GM19099 (cell line): ENCODE data around the gene CACNA1S.

ENCODE experiments used
- POLR2A ChIP-seq: IDR thresholded peaks from 3 replicates; pipeline ENCODE4 v1.6.1; 2011; ENCODE audit warnings: low read depth; ENCODE audit not compliant: insufficient read length; ENCODE audit errors: extremely low read depth

CACNA1S gene

DNA sequence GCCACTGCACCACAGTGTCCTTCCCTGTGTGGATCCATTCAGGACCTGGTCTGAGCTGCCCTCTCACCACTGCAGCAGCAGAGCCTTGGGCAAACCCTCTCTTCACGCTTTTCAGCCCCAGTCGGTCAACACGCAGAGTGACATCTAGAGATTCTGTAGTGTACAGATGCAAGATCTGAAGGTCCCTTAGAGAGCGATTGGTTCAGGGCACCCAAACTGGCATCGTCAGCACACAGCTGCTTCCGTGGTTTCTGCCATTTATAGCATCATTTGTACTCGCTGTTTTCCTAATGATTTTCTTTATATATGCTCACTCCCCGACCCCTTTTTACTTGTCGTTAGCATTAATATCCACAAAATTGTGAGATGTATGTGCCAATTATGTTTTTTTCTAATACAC is 16.2 kb upstream of the CACNA1S start:
- no peak for TF ChIP-seq POLR2A

DNA sequence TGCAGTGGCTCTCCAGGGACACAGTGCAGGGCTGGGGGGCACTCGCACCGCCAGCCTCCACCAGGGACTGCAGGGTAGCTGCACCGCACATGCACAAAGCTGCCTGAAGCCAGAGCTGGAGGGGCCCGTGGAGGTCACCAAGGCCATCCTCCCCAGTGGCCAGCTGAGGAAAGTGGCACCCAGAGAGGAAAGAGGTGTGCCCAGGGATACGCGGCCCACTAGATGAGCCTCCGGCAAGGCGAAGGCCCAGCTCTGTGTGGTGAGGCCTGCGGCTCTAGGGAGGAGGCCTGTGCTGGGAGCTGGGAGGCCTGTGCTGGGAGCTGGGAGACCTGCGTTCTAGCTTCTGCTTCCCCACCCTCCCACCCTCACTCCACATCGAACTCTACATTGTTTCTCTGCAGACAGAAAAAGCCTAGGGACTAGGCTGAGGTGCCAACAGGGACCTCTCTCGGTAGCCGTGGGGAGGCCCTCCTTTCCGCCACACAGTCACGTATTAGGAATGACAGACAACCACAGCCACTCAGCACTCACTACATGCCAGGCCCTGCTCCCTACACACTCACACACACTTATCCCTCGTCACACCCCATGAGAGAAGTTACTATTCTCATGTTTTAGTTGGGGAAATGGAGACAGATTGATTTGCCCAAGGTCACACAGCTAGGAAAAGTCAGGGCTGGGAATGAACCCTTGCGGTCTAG is 15.7 kb upstream of the CACNA1S start:
- no peak for TF ChIP-seq POLR2A

DNA sequence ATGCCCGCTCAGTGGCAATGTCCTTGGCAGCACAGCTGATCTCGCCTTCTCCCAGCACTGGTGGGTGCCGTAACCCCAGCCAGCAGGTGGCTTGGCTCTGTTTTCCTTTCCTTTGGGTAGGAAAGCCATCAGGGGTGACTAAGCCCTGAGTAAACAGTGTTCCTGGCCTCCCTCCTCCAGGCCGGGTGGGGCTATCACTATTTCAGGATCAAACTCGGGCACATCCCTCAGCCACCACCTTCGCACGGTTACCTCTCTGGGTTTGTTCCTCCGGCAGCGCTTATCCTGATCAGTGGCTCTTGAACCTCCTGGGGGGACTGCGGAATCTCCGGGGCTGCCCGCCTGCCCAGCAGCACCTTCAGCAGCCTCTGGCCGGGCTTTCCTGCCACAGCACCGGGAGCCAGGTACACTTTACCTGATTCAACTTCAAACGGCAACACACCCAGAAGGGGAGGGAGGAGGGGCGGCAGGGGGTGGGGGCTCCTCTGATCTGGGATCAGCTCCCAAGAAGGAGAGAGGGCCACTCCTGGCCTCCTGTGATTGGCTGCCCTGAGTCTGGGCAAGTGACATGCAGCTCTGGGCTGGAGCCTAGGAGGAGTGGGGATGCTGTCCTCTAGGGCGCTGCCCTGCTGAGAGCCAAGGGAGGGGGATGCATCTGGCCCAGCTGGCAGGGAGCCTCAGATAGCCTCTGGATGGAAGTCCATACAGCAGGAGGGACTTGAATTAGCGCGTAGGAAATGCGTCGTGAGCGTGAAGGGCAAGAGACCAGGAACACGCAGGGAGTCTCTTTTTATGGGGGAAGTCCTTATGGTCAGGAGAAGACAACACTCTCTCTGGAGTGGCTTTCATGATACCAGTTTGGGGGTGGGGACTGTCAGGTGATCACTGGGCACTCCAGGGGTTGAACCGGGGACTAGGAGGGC is 14.9 kb upstream of the CACNA1S start, which contains the start of gene ASCL5:
TSS of gene ASCL5 (minus strand) at position 353 of the 923 bp plus-strand sequence. CDS start 11,812 bp downstream, outside the sequence.
- TF ChIP-seq POLR2A, result no peak

DNA sequence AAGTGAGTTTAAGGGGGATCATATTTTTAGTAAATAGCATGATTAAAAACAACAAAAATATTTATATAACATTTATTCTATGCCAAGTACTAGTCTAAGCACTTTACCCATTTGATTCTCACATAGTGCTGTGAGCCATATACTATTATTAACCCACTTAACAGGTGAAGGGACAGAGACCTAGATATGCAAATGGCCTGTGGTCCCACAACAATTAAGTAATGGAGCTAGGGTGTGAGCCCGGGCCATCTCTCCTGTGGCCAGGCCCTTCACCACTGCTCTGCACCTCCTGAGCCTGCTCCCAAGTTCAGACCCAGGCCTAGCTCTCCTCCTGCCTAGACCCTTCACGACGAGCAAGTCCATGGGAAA is 14.2 kb upstream of the CACNA1S start:
- no peak for TF ChIP-seq POLR2A

DNA sequence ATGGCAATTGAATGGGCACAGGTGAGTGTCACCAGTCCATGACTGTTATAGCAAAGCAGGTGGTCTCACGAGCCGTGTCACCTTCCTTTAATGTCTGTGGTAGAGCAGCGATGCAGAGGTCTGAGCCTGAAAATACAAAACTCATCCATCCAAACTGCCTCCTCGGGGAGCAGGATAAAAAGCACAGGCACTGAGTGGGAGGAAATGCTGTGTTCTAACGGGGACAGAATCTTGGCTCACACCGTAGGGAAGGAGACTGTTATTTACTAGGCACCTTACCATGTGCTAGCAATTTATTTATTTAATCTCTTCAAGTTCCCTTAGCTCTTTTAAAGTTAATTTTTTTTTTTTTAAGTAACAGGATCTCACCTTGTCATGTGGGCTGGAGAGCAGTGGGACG is 13.6 kb upstream of the CACNA1S start:
- TF ChIP-seq POLR2A, result no peak

DNA sequence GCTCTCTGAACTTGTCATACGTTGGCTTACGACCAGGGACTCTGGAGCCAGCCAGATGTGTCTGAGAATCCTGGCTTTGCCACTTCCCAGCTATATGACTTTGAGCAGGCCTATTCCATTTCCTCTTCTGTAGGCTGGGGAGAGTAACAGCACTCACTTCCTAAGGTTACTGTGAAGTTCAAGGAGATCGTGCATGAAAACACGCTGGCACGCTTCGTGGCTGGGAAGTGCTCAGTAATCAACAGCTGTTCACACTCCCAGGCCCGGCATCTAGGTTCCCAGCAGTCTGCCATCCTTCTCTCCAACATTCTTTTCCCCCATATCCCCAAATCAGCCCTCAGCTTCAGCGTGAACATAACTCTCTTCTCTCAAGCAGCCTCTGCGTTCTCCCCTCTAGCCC is 12.8 kb upstream of the CACNA1S start:
- no peak for TF ChIP-seq POLR2A

DNA sequence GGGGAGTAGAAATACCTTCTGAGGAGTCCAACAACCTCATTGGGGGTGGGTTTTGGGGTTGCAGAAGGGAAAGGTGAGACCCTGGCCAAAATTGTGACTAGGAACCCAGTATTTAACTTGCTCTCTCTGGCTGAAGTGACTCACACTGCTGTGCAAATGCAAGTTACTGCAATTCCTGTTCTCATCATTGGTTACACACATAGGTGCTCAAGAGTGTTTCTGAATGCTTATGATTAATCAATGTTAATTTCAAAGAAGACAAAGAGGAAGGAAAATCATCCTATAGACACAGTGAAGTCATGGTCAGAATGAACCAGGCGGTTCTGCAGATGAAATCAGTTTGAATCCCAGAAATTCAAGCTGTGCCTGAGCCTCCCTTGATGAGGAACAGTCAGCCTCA is 11.6 kb upstream of the CACNA1S start:
- TF ChIP-seq POLR2A, result no peak

DNA sequence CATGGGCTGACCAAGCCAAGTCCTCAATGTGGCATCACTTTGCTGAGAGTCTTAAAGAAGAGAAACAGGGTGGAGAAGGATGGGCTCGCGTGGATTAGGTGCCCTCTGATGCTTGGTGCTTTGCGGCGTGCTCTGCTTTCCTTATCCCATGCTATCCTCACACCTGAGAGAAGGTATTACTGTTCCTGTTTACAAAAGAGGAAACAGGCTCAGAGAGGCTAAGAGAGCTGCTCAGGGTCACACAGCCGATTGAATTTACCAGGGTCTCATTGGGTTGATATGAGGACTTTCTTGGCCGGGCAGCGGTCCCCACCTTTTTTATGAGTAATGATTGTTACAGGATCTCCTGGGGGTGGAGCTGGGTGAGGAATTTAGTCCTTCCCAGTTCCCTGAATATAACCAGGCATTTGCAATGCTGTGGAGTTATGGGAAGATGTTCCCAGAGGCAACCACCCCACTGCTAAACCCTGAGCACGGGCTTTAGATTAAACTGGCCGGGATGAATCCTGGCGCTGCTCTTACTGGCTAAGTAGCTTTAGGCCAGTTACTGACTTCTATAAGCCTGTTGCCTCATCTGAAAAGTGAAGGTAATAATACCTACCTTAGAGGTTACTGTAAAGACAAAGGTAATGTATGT is 10.2 kb upstream of the CACNA1S start:
- no peak for TF ChIP-seq POLR2A

DNA sequence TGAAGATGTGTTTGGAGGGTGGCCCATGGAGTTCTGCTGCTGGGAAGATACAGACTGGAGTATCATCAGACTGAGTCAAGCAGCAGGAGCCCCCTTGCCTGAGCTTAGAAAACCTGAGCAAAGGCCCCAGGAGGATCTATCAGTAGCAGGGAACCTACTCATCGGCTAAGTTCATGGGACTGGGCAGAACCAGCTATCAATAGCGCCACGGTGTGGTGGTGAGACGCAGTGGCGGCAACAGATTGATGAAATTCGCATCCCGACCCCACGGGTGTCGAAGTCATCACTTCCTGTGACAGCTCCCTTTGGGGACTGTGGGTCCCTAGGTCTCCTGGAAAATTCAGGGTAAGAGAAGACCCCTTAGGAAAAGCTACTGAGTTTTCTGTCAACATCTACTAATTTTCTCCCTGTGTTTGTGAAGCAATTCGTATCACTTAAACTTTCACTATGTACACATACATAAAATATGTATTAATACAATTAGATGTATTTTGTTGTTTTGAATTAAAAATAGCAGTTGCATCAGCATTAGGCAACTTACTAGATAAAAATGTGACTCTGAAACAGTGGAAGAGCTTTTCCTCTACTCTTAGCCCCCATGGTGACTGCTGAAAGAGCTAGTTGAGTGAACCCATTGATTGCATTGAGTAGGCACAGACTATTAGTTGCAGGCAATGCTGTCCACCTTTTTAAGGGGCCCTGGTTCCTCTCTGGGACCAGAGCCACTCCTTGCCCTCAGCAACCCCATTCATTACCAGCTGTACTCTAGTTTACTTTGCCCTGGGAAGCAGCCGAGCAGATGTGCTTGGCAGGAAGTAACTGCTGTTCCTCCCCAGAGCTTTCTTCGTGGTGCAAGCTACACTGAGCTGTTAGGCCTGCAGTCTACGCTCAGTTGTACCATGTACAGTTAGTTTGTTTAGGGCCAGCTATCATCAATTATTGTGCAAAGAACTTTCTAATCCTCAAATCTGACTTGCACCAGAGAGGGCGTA is 7.3 kb upstream of the CACNA1S start:
- no peak for TF ChIP-seq POLR2A

DNA sequence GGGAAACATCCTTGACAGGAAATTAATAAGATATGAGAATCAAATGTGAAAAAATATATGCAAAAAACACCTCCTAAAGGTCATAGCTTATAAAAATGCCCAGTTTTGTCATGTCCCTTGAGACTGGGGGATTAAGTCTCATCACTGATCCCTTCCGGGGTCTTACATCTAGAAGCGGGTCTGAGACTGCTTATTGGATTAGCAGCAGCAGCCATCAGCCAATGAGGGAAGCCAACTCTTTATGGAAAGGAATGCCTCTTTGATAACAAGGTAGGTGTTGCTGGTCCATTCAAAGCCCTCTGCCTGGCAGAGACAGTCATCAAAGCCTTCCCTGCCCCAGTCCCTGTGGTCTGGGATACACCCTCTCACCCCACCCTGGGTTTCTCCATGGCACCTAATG is 3.9 kb upstream of the CACNA1S start:
- no peak for TF ChIP-seq POLR2A

DNA sequence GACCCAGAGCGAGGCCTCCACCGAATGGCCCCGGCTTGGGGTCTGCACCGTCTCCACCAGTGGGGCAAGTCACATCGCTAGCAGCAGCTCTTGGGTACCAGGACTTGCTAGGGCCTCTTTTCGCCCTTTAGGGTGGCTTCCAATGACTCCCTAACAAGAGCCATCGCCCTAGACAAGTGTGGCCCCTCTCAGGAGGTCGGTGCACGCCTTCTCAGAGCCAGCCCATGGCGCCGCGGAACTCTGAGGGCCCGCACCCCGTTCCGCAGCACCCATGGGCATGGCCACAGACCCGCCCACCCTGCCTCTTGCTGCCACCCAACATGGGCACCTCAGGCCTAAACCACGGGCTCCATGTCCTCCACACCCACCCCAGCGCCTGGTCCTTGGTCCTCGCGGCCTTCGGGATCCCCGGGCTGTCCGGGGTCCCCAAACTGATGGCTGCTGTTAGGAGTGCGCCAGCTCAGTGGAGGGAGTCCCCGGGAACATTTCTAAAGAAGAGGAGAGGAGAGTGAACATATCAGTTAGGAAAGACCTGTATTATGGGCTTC is 3.2 kb upstream of the CACNA1S start:
- no peak for TF ChIP-seq POLR2A

DNA sequence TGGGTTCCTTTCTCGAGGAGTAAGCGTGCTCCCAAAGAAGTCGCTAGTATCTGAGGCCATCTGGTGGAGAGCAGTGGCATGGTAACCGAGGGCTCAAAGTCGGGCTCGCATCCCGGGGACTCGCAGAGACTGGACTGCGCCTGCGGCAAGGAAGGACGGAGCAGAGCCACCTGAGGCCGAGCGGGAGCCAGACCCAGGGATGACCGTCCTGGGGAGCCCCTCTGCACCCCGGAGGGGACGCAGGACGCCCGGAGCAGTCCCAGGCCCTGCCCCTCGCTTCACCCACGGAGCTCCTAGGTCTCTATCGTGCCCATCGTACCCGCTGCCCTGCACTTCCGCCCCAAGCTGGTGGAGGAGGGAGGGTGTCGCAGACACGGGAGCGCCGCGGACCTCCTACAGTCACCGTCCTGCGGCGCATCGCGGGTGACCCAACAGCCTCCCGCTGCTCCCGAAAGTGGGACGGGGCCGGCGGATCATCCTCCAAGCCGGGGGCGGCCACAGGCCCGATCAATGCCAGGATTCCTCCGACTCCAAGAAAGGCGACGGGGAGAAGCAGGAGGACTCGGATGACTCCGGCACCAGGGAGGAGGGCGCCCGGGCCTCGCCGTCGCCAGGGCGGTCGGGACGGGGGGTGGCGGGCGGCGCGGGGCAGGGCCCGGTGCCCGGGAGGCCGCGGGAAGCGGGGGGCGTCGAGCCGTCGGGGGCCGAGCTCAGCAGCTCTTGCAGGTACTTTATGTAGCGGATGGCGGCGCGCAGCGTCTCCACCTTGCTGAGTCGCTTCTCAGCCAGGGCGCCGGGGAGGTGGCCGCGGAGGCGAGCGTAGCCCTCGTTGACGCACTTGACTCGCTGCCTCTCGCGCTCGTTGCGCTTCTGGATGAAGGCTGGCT is 2.3 kb upstream of the CACNA1S start:
- no peak for TF ChIP-seq POLR2A
